ENCODE results near the gene CCDC157. TPM values are rescaled to one million over a fixed set of nuclear protein-coding genes. Genes with fewer than 3 reads are reported as not detected.

Gene CCDC157
- polyA plus RNA-seq, 1 donor from 2014 or later: 32.2 TPM

- no peaks in the 10 kb centered on the region for H3K79me2 ChIP-seq (replicated peaks; ENCODE audit: insufficient read depth, low read length)
- no peak for TF ChIP-seq SMC3 (conservative IDR thresholded peaks at IDR 0.05; ENCODE audit: poor library complexity)
- TF ChIP-seq MXI1 (conservative IDR thresholded peaks at IDR 0.05; ENCODE audit: poor library complexity, severe bottlenecking): no peak
- TF ChIP-seq, protein P1, sequence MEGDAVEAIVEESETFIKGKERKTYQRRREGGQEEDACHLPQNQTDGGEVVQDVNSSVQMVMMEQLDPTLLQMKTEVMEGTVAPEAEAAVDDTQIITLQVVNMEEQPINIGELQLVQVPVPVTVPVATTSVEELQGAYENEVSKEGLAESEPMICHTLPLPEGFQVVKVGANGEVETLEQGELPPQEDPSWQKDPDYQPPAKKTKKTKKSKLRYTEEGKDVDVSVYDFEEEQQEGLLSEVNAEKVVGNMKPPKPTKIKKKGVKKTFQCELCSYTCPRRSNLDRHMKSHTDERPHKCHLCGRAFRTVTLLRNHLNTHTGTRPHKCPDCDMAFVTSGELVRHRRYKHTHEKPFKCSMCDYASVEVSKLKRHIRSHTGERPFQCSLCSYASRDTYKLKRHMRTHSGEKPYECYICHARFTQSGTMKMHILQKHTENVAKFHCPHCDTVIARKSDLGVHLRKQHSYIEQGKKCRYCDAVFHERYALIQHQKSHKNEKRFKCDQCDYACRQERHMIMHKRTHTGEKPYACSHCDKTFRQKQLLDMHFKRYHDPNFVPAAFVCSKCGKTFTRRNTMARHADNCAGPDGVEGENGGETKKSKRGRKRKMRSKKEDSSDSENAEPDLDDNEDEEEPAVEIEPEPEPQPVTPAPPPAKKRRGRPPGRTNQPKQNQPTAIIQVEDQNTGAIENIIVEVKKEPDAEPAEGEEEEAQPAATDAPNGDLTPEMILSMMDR (IDR thresholded peaks at IDR 0.05; ENCODE audit: poor library complexity, severe bottlenecking): no peak
- no peak for TF ChIP-seq POLR2AphosphoS5 (IDR thresholded peaks at IDR 0.05)
- TF ChIP-seq EZH2 (IDR thresholded peaks at IDR 0.05; ENCODE audit: borderline replicate concordance, insufficient read depth, low read length, poor library complexity, severe bottlenecking): no peak
- no peak for TF ChIP-seq EP300 (conservative IDR thresholded peaks at IDR 0.05; ENCODE audit: poor library complexity, severe bottlenecking)
- no peak for TF ChIP-seq RAD21 (conservative IDR thresholded peaks at IDR 0.05)
- TF ChIP-seq, protein P2, sequence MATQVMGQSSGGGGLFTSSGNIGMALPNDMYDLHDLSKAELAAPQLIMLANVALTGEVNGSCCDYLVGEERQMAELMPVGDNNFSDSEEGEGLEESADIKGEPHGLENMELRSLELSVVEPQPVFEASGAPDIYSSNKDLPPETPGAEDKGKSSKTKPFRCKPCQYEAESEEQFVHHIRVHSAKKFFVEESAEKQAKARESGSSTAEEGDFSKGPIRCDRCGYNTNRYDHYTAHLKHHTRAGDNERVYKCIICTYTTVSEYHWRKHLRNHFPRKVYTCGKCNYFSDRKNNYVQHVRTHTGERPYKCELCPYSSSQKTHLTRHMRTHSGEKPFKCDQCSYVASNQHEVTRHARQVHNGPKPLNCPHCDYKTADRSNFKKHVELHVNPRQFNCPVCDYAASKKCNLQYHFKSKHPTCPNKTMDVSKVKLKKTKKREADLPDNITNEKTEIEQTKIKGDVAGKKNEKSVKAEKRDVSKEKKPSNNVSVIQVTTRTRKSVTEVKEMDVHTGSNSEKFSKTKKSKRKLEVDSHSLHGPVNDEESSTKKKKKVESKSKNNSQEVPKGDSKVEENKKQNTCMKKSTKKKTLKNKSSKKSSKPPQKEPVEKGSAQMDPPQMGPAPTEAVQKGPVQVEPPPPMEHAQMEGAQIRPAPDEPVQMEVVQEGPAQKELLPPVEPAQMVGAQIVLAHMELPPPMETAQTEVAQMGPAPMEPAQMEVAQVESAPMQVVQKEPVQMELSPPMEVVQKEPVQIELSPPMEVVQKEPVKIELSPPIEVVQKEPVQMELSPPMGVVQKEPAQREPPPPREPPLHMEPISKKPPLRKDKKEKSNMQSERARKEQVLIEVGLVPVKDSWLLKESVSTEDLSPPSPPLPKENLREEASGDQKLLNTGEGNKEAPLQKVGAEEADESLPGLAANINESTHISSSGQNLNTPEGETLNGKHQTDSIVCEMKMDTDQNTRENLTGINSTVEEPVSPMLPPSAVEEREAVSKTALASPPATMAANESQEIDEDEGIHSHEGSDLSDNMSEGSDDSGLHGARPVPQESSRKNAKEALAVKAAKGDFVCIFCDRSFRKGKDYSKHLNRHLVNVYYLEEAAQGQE (IDR thresholded peaks at IDR 0.05; ENCODE audit: borderline replicate concordance): no peak
- TF ChIP-seq TAF1 (IDR thresholded peaks at IDR 0.05; ENCODE audit: low read depth): no peak
- H3K4me2 ChIP-seq (ENCODE audit: low read length): peak overlapping the region; percentile 15
- no peaks in the 10 kb centered on the region for H3F3A ChIP-seq (ENCODE audit: insufficient read depth, low read length, poor library complexity, severe bottlenecking)
- no peak overlapping the region for H2AFZ ChIP-seq (ENCODE audit: low read depth, low read length)
- H3K9me3 ChIP-seq (ENCODE audit: low read length): no peaks in the 10 kb centered on the region
- H3K9me2 ChIP-seq (ENCODE audit: insufficient read depth, low read length): no peaks in the 10 kb centered on the region
- peak overlapping the region; percentile 53 for H3K9ac ChIP-seq (ENCODE audit: low read length)
- H3K4me3 ChIP-seq (ENCODE audit: low read length): peak overlapping the region; percentile 83
- H3K36me3 ChIP-seq (ENCODE audit: insufficient read depth, low read length): no peaks in the 10 kb centered on the region
- no peaks in the 10 kb centered on the region for H4K20me1 ChIP-seq (ENCODE audit: insufficient read depth)
- H3K27me3 ChIP-seq (ENCODE audit: insufficient read depth, low read depth, low read length): no peaks in the 10 kb centered on the region
- peak overlapping the region; percentile 93 for H3K27ac ChIP-seq (ENCODE audit: low read length)
Observed at GRCh38 chr22:30424534-30425326, 67.9 kb downstream of the CCDC157 start.

DNA sequence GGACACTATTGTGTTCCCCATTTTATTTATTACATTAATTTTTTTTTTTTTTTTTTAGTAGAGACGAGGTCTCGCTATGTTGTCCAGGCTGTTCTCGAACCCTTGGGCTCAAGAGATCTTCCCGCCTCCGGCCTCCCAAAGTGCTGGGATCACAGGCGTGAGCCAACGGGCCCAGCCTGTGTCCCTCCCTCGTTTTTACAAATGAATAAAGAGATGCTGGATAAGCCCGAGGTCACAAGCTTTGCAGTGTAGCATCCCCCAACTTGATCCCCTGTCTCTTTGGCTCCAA lies 68.5 kb downstream of the CCDC157 start:
- H3K79me2 ChIP-seq (replicated peaks; ENCODE audit: insufficient read depth, low read length): no peaks in the 10 kb centered on the region
- TF ChIP-seq, protein P2 (IDR thresholded peaks at IDR 0.05; ENCODE audit: borderline replicate concordance): peak; percentile 4
- TF ChIP-seq MXI1 (conservative IDR thresholded peaks at IDR 0.05; ENCODE audit: poor library complexity, severe bottlenecking): no peak
- peak overlapping the region; percentile 93 for H3K4me3 ChIP-seq (ENCODE audit: low read length)
- H3K27ac ChIP-seq (ENCODE audit: low read length): no peak overlapping the region
- no peaks in the 10 kb centered on the region for H3K9me3 ChIP-seq (ENCODE audit: low read length)
- peak overlapping the region; percentile 57 for H3K4me2 ChIP-seq (ENCODE audit: low read length)
- H3F3A ChIP-seq (ENCODE audit: insufficient read depth, low read length, poor library complexity, severe bottlenecking): no peaks in the 10 kb centered on the region
- H3K9me2 ChIP-seq (ENCODE audit: insufficient read depth, low read length): no peaks in the 10 kb centered on the region
- no peaks in the 10 kb centered on the region for H3K27me3 ChIP-seq (ENCODE audit: insufficient read depth, low read depth, low read length)
- peak overlapping the region; percentile 62 for H3K9ac ChIP-seq (ENCODE audit: low read length)
- no peaks in the 10 kb centered on the region for H3K36me3 ChIP-seq (ENCODE audit: insufficient read depth, low read length)
- H2AFZ ChIP-seq (ENCODE audit: low read depth, low read length): peak overlapping the region; percentile 66
- H4K20me1 ChIP-seq (ENCODE audit: insufficient read depth): no peaks in the 10 kb centered on the region
